H9 (cell line): ENCODE measurements around the gene F11R. TPM values are rescaled to one million over a fixed set of nuclear protein-coding genes. Genes with fewer than 3 reads are reported as not detected.

Source experiments
- DNase-seq: peaks from one replicate; pipeline ENCODE4 v3.0.0-alpha.2; 2017
- H2AFZ ChIP-seq: one replicate; pipeline ENCODE4 v1.6.1; 2013; ENCODE audit warnings: mild to moderate bottlenecking, low read length, control low read depth, moderate library complexity
- H2AK5ac ChIP-seq: 2 replicates; pipeline ENCODE4 v1.6.1; 2013; ENCODE audit warnings: low read length, control low read depth, mixed read lengths; ENCODE audit not compliant: insufficient read length
- H2BK120ac ChIP-seq: one replicate; pipeline ENCODE4 v1.6.1; 2013; ENCODE audit warnings: low read depth, mild to moderate bottlenecking, low read length, control low read depth, inconsistent platforms; ENCODE audit not compliant: poor library complexity, severe bottlenecking
- H2BK12ac ChIP-seq: 2 replicates; pipeline ENCODE4 v1.6.1; 2013; ENCODE audit warnings: low read length, control low read depth, mixed read lengths, low read depth; ENCODE audit not compliant: insufficient read length
- H2BK15ac ChIP-seq: 2 replicates; pipeline ENCODE4 v1.6.1; 2013; ENCODE audit warnings: low read depth, low read length, control low read depth
- H2BK20ac ChIP-seq: one replicate; pipeline ENCODE4 v1.6.1; 2013; ENCODE audit warnings: low read depth, mild to moderate bottlenecking, low read length, control low read depth, inconsistent platforms; ENCODE audit not compliant: poor library complexity, severe bottlenecking
- H2BK5ac ChIP-seq: 2 replicates; pipeline ENCODE4 v1.6.1; 2013; ENCODE audit warnings: low read length, control low read depth, mixed read lengths; ENCODE audit not compliant: insufficient read length
- H3K14ac ChIP-seq: 2 replicates; pipeline ENCODE4 v1.6.1; 2013; ENCODE audit warnings: low read length, control low read depth; ENCODE audit not compliant: insufficient read depth
- H3K18ac ChIP-seq: 2 replicates; pipeline ENCODE4 v1.6.1; 2013; ENCODE audit warnings: low read depth, mild to moderate bottlenecking, mixed read lengths, low read length, control low read depth; ENCODE audit not compliant: insufficient read length
- H3K23ac ChIP-seq: 2 replicates; pipeline ENCODE4 v1.6.1; 2013; ENCODE audit warnings: low read length, control low read depth, mixed read lengths, low read depth; ENCODE audit not compliant: insufficient read length
- H3K23me2 ChIP-seq: 2 replicates; pipeline ENCODE4 v1.6.1; 2013; ENCODE audit warnings: low read depth, mild to moderate bottlenecking, mixed read lengths, low read length, control low read depth; ENCODE audit not compliant: insufficient read length, poor library complexity, severe bottlenecking
- H3K27ac ChIP-seq: 2 replicates; pipeline ENCODE4 v1.5.1; 2013; ENCODE audit warnings: low read length, control low read depth, mixed read lengths, low read depth; ENCODE audit not compliant: insufficient read length
- H3K27me3 ChIP-seq: 2 replicates; pipeline ENCODE4 v1.6.1; 2013; ENCODE audit warnings: low read length, control low read depth, inconsistent platforms; ENCODE audit not compliant: insufficient read depth
- H3K4ac ChIP-seq: 2 replicates; pipeline ENCODE4 v1.6.1; 2013; ENCODE audit warnings: low read depth, mild to moderate bottlenecking, control low read depth, inconsistent platforms, low read length, moderate library complexity
- H3K4me1 ChIP-seq: 2 replicates; pipeline ENCODE4 v1.6.1; 2013; ENCODE audit warnings: low read length, control low read depth, inconsistent platforms; ENCODE audit not compliant: insufficient read depth
- H3K4me2 ChIP-seq: 2 replicates; pipeline ENCODE4 v1.6.1; 2013; ENCODE audit warnings: low read length, control low read depth, mixed read lengths; ENCODE audit not compliant: insufficient read length, insufficient read depth
- H3K56ac ChIP-seq: 2 replicates; pipeline ENCODE4 v1.6.1; 2013; ENCODE audit warnings: low read depth, mild to moderate bottlenecking, mixed read lengths, low read length, control low read depth; ENCODE audit not compliant: insufficient read length
- H3K79me1 ChIP-seq: 2 replicates; pipeline ENCODE4 v1.6.1; 2013; ENCODE audit warnings: low read depth, mild to moderate bottlenecking, moderate library complexity, low read length, control low read depth, inconsistent platforms; ENCODE audit not compliant: insufficient read depth, poor library complexity, severe bottlenecking
- H3K79me2 ChIP-seq: 2 replicates; pipeline ENCODE4 v1.6.1; 2013; ENCODE audit warnings: low read length, control low read depth, inconsistent platforms; ENCODE audit not compliant: insufficient read depth
- H3K9ac ChIP-seq: 2 replicates; pipeline ENCODE4 v1.6.1; 2013; ENCODE audit warnings: low read length, control low read depth, mixed read lengths; ENCODE audit not compliant: insufficient read length; ENCODE audit errors: extremely low read depth
- H3K9me3 ChIP-seq: one replicate; pipeline ENCODE4 v1.6.1; 2013; ENCODE audit warnings: low read depth, low read length, inconsistent platforms; ENCODE audit not compliant: control insufficient read depth
- H3T11ph ChIP-seq: one replicate; pipeline ENCODE4 v1.6.1; 2013; ENCODE audit warnings: mild to moderate bottlenecking, low read length, control low read depth, inconsistent platforms
- H4K20me1 ChIP-seq: one replicate; pipeline ENCODE4 v1.6.1; 2013; ENCODE audit not compliant: control insufficient read depth, insufficient read length, insufficient read depth
- H4K5ac ChIP-seq: 2 replicates; pipeline ENCODE4 v1.6.1; 2013; ENCODE audit warnings: low read depth, mild to moderate bottlenecking, mixed read lengths, low read length, control low read depth; ENCODE audit not compliant: insufficient read length
- H4K8ac ChIP-seq: replicated peaks from 2 replicates; pipeline ENCODE4 v1.6.1; 2013; ENCODE audit warnings: low read length, control low read depth, mixed read lengths, low read depth; ENCODE audit not compliant: insufficient read length
- H4K91ac ChIP-seq: 2 replicates; pipeline ENCODE4 v1.6.1; 2013; ENCODE audit warnings: low read depth, mild to moderate bottlenecking, moderate library complexity, mixed read lengths, low read length, control low read depth; ENCODE audit not compliant: insufficient read length
- H3K27ac Mint-ChIP-seq, 3 experiments: 2 replicates in 2 of 3; 3 replicates in 1 of 3; pipeline ENCODE4 v1.8.0; 2020 to 2021; ENCODE audit warnings: mixed read lengths in 3 of 3, mild to moderate bottlenecking in 1 of 3, moderate library complexity in 1 of 3
- H3K27me3 Mint-ChIP-seq: 2 replicates; pipeline ENCODE4 v1.8.0; 2021; ENCODE audit warnings: low read depth, mild to moderate bottlenecking, moderate library complexity, mixed read lengths
- H3K36me3 Mint-ChIP-seq, 3 experiments: 2 replicates in 2 of 3; 3 replicates in 1 of 3; pipeline ENCODE4 v1.8.0; 2020 to 2021; ENCODE audit warnings: low read depth in 3 of 3, mixed read lengths in 3 of 3; ENCODE audit not compliant: insufficient read depth in 1 of 3
- H3K4me1 Mint-ChIP-seq, 2 experiments: 2 replicates each; pipeline ENCODE4 v1.8.0; 2020; ENCODE audit warnings: mixed read lengths in 2 of 2
- H3K4me3 Mint-ChIP-seq, 2 experiments: 2 replicates in 1 of 2; 3 replicates in 1 of 2; pipeline ENCODE4 v1.8.0; 2020 to 2021; ENCODE audit warnings: mild to moderate bottlenecking in 2 of 2, mixed read lengths in 2 of 2, moderate library complexity in 1 of 2
- H3K9me3 Mint-ChIP-seq, 2 experiments: 2 replicates in 1 of 2; 3 replicates in 1 of 2; pipeline ENCODE4 v1.8.0; 2020; ENCODE audit warnings: mild to moderate bottlenecking in 2 of 2, mixed read lengths in 2 of 2, moderate library complexity in 1 of 2
- CTCF ChIP-seq: fragments of 200-600 bp; sonication (generic); conservative IDR thresholded peaks from 3 replicates; pipeline ENCODE4 v1.8.0; 2021; ENCODE audit warnings: antibody characterized with exemption, mild to moderate bottlenecking
- total RNA-seq: library from RNA; stranded (reverse); gene quantifications from 2 replicates; pipeline ENCODE4 v1.2.1, GENCODE V29; 2021

The F11R gene
- total RNA-seq, 1 experiment from 2014 or later: 174 TPM

- H2AFZ ChIP-seq: no peak overlapping the region
- H3K27me3 ChIP-seq: no peaks in the 10 kb centered on the region; the same call in 1 of the 2 replicates
- no peak overlapping the region for H3K23ac ChIP-seq
- H4K91ac ChIP-seq: no peak overlapping the region
- H3K27ac ChIP-seq: no peak overlapping the region
- no peak overlapping the region for H4K8ac ChIP-seq
- H3K56ac ChIP-seq: no peak overlapping the region
- no peak overlapping the region for H2BK15ac ChIP-seq
- no peak overlapping the region for H3K18ac ChIP-seq
- no peak overlapping the region for H4K5ac ChIP-seq
- no peak overlapping the region for H2BK120ac ChIP-seq
- H3K4ac ChIP-seq: no peak overlapping the region
- no peak overlapping the region for H2BK5ac ChIP-seq
- Mint-ChIP-seq H3K4me3 (peak overlapping the region; percentile 92 to 94), H3K27me3 (peaks cover 32% of the 10 kb centered on the region), H3K9me3 (peaks cover 12% of the 10 kb centered on the region in 2 experiments), H3K36me3 (peaks cover 34 to 51% (median 45%) of the 10 kb centered on the region in 3 experiments), H3K27ac (peak overlapping the region in 1 of 3 experiments; percentile 86; a peak in 1 of 7 replicates), H3K4me1 (peaks cover 15 to 18% of the 10 kb centered on the region in 2 experiments)
- H3K14ac ChIP-seq: no peak overlapping the region
- peaks cover 2% of the 10 kb centered on the region; the same call in 1 of the 2 replicates for H3K4me1 ChIP-seq
- no peaks in the 10 kb centered on the region for H3K79me1 ChIP-seq
- peak overlapping the region; percentile 52 for H3K9ac ChIP-seq
- peaks cover 3% of the 10 kb centered on the region; the same call in 1 of the 2 replicates for H3K79me2 ChIP-seq
- no peak for DNase-seq
- H2BK20ac ChIP-seq: no peak overlapping the region
- no peaks in the 10 kb centered on the region for H3K9me3 ChIP-seq
- H3K4me2 ChIP-seq: peak overlapping the region; percentile 64
- H3K23me2 ChIP-seq: peaks cover 8% of the 10 kb centered on the region
- no peak overlapping the region for H3T11ph ChIP-seq
- H4K20me1 ChIP-seq: no peaks in the 10 kb centered on the region
- TF ChIP-seq CTCF: no peak
- H2BK12ac ChIP-seq: no peak overlapping the region
- no peak overlapping the region for H2AK5ac ChIP-seq
Observed at GRCh38 chr1:161044535-161044907, 23.6 kb upstream of the F11R start.
